Measurements from ENCODE around the gene SMARCA2.

Gene SMARCA2

DNA sequence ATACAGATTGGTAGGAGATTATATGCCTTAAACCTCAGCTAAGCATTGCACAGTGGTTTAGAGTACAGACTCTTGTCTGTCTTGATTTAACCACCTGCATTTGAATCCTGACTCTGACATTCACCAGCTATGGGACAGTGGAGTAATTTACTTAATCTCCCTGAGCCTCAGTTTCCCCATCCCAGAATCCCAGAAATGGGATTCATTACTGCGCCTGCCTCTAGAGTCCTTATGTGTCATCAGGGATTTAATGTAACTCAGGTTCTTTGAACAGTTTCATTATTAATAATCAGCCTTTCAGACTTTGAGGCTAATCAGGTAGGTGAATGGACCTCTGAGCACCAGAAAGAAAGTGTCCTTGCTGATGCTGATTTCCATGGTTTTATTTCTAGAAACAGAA lies 149.1 kb downstream of the SMARCA2 start:
- in situ Hi-C loops (cut with MboI; ENCODE audit: low sequenced_read_pairs): no loop called here

DNA sequence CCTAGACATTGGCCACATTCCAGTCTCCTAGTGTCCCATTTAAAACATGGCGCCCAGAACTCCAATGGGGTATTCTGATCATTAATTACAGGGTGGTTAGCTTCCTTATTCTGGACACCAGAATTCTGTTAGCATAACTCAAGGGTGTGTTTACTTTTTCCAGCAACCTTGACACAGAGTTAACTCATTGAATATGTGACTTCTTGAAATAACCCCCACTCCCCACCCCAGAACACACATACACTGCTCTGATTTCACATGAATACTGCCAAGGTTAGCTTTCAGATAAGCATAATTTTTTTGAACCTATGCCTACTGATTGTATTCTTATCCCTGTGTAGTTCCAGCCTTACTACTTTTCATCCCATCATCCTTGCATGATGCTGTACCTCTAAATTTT lies 151.1 kb downstream of the SMARCA2 start:
- in situ Hi-C loops (cut with MboI; ENCODE audit: low sequenced_read_pairs): no loop called here

DNA sequence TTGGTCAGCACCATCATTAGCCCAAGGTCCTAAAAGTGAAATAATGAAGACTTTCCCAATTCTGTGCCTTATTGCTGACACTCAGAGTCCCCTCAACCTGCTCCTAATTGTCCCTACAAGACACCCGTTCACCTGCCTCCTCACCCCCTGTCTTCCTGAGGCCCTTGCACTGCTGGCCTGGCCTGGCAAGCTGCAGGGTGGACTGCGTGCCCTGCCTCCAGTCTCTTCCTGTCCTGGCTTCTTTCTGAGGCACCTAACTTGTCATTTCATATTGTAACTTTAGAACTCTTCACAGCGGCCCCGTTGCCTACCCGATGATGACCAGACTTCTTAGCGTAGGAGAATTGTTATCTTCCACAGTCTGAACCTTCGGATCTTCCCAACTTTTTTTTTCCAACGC lies 153.9 kb downstream of the SMARCA2 start:
- in situ Hi-C loops (cut with MboI; ENCODE audit: low sequenced_read_pairs): no loop called here

DNA sequence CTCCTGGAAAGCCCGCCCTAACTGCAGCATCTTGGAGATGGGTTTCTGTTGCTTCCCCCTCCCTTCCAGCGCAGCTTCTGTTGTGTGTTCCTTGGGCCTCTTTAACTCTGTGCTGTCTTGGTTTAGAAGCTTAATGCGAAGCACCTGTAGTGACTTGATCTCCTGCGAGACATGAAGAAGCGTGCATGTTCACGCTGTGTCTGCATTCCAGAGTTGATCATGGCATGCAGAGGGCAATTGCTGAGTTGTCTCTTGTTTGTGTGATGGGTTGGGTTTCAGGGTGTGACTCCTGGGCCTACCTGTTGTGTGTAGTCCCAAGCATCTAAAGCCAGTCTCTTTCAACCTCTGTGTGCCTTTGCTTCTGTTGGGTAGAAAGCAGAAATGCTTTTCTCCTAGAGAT lies 155.6 kb downstream of the SMARCA2 start:
- in situ Hi-C loops (cut with MboI; ENCODE audit: low sequenced_read_pairs): no loop called here

DNA sequence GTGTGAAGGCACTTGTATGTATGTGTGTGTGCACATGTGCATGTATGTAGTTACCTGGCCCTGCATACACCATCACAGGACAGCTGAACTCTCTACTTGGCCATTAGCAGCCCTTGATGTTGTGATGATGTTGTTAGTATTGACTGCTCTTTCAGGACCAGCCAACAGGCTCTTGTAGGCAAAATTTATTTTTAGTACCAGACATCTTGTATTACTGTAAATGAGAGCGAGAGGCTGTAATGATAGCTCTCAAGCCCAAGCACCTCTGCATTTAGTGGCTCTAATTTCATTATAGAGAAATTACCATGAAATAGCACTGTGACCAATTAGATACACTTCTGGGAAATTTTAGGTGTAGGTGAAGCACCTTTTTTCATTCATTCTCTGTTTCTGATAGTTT lies 158.0 kb downstream of the SMARCA2 start:
- in situ Hi-C loops (cut with MboI; ENCODE audit: low sequenced_read_pairs): no loop called here

DNA sequence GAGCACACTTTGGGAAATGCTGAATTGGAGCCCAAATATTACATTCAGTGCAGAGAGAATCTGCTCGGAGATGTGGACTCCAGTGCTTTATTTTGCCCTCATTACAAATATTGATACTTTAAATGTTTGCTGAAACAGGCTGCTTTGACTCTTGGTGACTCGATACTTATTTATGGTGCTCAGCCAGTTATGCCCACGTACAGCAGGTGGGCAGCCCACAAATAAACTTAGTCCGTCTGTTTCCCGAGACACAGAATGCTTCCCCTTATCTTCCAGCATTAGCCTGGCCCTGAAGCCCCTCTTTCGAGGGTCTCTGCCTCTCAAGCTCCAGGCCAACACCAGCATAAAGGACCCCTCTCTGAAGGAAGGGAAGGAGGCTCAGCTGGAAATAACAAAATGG lies 158.7 kb downstream of the SMARCA2 start:
- in situ Hi-C loops (cut with MboI; ENCODE audit: low sequenced_read_pairs): no loop called here

DNA sequence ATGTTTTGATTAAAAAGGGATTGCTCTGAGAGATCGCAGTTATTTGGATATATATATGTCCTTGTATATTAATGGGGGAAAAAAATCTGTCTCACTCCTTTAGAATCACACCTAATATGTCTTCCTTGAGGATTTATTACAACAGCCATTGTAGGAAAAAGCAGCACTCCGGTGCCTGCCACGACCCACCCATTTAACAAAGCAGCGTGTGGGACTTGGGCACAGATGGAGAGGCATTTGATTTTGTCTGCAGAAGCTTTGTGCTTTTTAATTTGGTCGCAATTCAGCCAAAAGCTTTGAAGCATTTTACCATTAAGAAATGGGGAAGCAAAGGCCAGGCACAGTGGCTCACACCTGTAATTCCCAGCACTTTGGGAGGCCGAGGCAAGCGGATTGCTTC lies 159.2 kb downstream of the SMARCA2 start:
- in situ Hi-C loops (cut with MboI; ENCODE audit: low sequenced_read_pairs): no loop called here

DNA sequence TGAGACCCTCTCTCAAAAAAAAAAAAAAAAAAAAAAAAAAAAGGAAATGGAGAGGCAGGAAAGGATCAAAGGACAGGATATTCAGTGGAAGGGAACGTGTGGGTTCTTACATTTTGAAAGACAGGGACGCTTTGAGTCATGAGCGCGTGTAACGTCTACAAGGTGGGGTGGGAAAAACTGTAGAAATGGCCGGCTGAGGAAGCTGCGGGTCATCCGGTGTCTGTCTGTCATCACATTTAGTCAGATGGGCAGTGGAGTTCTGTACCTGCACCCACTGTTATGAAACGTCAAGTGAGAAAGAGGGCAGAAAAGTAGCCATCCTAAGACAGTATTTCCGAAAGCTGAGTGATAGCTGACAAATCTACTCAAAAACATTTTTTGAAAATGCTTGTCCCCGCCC lies 159.8 kb downstream of the SMARCA2 start:
- in situ Hi-C loops (cut with MboI; ENCODE audit: low sequenced_read_pairs): no loop called here

DNA sequence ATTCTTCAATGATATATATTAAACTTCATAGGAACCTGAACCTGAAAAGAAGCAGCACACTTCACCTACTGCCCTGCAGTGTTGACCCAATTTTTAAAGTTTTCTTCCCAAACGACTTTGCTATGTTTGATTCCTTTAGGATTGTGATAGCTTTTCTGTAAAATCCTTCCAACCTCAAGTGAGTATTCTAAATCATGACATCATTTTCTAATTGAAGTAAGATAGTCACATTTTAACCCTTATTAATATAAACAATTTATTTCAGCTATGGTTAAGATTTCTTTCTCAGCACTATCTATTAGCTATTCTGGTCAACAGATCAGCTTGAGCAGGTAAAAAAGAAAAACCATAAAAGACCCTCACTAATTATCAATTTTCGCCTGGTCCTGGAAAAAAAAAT lies 162.0 kb downstream of the SMARCA2 start:
- in situ Hi-C loops (cut with MboI; ENCODE audit: low sequenced_read_pairs): no loop called here

DNA sequence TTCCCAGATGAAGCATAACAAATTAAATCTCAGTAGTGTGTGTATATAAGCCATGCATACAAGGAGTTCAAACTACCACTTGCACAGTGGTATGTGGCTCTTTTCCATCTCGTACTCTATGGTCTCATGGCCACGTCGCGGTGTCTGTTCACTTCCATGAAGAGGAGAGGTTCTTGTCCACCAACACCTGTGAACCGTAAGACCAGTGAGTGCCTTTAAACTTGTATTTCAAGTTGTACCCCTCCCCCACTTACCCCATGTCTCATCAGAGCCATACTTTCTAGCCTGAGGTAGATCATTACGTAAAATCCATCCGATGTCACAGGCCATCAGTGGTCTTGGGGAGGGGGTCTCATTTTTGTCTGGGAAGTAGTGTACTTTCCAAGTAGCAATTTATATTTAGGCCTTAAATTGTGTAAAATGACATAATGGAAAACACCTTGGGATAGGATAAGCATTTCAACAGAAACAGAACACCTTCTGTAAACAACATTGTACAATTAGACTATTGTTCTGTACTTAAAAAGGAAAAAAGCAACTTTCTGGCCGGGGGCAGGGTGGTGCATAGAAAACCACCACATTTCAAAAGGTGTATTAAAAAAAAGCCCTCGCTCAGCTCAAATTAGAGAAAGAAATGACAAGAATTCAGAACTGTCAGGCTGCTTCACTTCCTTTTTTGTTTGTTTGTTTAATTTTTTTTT lies 163.0 kb downstream of the SMARCA2 start:
- in situ Hi-C loops (cut with MboI; ENCODE audit: low sequenced_read_pairs): no loop called here

DNA sequence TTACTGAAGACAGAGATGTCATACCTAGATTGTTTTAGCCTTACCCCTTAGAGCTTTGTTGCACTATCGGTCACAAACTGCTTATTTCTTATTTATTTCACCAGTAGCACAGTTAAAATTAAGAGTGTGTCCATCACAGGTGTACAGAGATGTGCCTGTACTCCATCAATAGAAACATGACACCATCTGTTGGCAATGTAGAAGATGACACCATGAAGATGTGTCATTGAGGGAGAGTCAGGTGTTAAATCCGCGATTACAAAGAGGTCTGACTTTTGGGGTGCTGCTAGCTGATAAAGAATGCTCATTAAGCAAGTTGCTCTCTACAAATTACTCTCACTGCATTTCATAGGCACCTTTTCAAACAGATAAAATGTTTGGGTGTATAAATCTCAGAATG lies 164.4 kb downstream of the SMARCA2 start:
- in situ Hi-C loops (cut with MboI; ENCODE audit: low sequenced_read_pairs): no loop called here

DNA sequence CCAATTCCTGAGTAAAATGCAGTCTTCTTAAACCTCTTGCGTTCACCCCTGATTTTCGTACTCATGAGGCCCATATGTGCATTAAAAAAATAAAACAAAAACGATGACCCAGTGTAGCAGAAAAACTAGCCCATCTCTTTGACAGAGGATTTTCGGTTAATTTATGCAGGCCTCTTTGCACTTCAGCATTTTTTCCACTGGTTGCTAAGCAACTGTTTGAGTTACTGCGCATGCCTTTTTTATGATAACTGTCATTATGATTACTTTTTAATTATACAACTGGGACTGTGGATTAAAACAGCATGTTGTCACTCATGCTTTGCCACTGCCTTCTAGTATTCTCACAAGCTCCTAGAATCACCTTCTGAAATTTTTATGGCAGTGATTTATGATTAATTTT lies 165.0 kb downstream of the SMARCA2 start:
- in situ Hi-C loops (cut with MboI; ENCODE audit: low sequenced_read_pairs): no loop called here

DNA sequence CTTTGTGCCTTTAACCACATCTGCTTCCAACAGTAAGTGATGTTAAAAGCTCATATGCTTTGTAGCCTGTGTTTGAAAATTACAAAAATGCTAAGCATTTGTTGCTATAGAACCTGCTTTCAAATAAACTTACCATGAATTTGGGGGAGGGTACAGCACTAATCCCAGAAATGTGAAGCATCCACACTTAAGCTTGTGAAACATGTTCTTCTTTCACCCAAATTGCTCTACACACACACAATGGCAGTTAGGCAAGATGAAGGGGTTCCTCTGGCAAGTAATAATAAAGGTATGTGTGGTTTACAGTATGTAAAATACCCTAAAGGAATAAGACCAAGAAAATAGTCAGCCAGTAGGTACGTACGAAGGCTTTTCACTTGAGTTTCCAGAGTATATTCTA lies 165.6 kb downstream of the SMARCA2 start:
- in situ Hi-C loops (cut with MboI; ENCODE audit: low sequenced_read_pairs): no loop called here

DNA sequence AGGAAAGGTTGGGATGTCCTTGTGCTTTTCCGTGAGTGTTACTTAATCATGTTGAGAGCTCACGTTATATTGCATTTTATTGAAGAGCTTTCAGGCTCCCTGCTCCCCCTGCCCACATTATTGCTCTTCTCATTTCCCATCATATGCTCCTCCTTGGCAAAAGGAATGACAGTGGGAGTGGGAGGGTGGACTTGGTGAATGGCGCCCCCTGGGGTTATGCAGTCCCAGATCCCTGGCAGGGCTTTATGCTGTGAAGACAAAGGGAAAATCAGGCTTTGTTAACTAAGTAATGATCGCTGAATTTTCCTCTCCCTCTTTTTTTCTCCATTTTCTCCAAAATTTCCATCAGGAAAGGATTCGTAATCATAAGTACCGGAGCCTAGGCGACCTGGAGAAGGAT lies 166.6 kb downstream of the SMARCA2 start:
- in situ Hi-C loops (cut with MboI; ENCODE audit: low sequenced_read_pairs): no loop called here

DNA sequence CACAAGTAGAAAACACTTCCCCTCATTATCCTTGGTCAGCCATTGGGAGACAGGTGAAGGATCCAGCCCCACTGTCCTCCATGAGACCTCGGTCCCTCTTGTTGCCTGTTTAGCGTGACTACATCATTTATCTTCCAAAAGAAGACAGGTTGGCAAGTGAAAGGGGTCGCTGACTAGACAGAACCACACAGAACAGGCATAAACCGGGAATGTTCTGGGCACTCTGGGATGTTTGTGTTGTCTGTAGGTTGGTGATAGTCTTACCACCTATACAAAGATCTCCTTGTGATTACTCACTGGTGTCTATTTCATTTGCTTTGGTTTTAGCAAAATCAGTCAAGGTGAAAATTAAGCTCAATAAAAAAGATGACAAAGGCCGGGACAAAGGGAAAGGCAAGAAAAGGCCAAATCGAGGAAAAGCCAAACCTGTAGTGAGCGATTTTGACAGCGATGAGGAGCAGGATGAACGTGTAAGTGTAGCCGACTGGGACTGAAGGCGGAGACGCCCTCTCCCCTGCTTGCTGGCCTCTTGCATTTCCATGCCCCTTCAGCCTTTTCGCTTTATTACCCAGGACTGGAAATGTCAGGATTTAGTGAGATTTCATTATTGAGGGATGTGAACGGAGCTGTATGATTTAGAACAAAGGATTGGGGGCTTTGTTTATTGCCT lies 175.9 kb downstream of the SMARCA2 start:
- in situ Hi-C loops (cut with MboI; ENCODE audit: low sequenced_read_pairs): no loop called here

DNA sequence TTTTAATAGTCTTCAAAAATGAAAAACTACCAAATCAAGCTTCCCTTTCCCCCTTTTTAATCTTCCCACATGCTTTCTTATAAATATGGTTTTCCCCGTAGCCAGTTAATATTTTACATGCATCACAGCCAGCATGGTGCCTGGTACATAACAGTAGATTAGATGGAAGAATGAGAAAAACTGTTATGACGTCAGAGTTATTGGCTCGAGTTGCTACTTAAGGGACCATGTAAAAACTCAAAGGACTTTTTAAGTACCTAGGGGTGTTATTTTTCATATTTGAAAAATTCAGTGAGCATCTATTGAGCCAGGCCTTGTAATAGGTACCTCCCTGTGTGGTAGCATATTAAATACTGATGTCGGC lies 176.4 kb downstream of the SMARCA2 start:
- in situ Hi-C loops (cut with MboI; ENCODE audit: low sequenced_read_pairs): no loop called here

DNA sequence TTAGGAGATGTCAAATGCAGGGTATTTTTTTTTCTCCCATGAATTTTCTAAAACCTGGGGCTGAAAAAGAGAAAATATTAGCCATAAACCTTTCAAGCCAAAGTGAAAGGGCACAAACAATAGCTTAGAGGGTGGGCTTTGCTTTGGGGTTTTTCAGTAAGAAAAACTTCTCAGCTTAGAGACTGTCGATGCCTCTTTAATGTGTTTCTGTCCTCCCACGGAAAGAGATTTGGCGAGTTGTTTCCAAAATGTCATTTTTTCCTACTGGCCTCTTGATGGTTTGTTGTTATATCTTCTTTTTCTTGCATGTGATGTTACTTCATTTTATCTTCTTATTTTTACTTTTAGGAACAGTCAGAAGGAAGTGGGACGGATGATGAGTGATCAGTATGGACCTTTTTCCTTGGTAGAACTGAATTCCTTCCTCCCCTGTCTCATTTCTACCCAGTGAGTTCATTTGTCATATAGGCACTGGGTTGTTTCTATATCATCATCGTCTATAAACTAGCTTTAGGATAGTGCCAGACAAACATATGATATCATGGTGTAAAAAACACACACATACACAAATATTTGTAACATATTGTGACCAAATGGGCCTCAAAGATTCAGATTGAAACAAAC lies 177.3 kb downstream of the SMARCA2 start:
- in situ Hi-C loops (cut with MboI; ENCODE audit: low sequenced_read_pairs): no loop called here

DNA sequence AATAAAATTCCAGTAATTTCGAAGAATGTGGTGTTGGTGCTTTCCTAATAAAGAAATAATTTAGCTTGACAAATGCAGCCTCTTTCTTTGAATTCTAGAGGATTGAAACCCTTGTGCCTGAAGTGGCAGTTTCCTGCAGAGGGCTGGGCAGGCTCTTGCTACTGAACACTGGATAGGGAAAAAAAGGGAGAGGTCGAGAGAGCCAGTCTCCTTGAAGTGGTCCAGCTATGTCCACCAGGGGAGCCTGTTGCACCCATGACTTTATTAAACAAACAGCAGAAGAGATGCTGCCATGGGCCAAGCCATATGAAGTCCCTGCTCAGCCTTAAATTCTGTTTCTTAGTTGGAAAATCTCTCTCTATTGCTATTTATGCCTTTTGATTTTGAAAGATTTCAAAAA lies 178.4 kb downstream of the SMARCA2 start:
- in situ Hi-C loops (cut with MboI; ENCODE audit: low sequenced_read_pairs): no loop called here

DNA sequence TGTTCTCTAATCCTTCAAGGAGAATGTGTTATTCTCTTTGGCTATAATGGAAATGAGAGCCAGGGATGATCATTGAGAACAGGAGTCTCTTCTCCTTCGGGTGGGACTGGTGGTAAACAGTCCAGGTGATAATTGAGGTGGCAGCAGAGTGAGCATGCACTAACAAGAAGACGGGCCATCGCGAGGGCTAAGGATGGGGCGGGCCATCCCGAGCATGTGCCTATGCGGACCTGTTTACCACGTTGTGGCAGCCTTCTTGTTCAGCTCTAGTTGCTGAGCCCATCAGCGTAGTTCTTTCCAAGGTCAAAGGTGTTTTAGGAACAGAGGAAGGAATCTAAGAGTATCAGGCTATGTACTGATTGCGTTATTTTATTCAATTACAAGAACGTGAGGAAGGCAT lies 180.1 kb downstream of the SMARCA2 start:
- in situ Hi-C loops (cut with MboI; ENCODE audit: low sequenced_read_pairs): no loop called here

DNA sequence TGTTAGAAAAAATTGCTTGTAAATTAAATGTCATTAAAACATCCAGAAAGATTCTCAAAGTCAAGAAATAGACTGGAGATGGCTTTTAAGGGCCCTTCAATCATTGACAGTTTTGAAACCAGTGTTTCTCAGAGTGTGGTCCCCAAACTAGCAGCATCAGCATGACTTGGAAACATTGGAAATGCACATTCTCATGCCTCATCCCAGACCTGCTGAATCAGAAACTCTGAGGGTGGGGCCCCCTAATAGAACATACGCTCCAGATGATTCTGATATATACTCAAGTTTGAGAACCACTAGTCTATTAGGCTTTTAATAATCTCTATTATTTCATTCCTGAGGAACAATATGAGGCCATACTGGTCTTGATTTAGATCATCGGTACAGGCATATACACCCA lies 181.6 kb downstream of the SMARCA2 start:
- in situ Hi-C loops (cut with MboI; ENCODE audit: low sequenced_read_pairs): no loop called here

DNA sequence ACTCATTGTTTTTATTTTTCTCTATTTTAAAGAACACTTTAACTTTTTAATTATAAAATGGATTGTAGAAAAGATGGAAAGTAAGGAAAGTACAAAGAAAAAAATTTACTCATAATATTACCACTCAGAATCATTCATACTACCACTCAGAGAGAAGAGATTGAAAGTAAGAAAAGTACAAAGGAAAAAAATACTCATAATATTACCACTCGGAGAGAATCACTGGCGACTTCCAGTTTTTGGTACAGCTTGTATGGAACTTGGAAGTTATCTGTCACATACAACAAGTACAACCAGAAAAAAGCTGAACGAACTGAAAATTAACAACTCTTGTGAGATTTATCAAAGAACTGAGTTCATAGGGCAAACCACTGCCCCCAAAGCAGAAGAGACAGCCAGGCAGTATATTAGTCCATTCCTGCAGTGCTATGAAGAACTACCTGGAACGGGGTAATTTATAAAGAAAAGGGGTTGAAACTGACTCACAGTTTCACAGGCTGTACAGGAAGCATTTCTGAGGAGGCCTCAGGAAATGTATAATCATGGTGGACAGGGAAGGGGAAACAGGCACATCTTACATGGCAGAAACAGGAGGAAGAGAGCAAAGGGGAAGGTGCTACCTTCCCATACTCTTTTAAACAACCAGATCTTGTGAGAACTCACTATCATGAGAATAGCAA lies 183.9 kb downstream of the SMARCA2 start:
- in situ Hi-C loops (cut with MboI; ENCODE audit: low sequenced_read_pairs): no loop called here
